CD1c-positive myeloid dendritic cell (primary cell): ENCODE measurements around the gene OTX2.

Source experiments
- DNase-seq: peaks from one replicate; pipeline ENCODE4 v3.0.0-alpha.2; 2016; ENCODE audit errors: extremely low spot score

Gene OTX2

DNA sequence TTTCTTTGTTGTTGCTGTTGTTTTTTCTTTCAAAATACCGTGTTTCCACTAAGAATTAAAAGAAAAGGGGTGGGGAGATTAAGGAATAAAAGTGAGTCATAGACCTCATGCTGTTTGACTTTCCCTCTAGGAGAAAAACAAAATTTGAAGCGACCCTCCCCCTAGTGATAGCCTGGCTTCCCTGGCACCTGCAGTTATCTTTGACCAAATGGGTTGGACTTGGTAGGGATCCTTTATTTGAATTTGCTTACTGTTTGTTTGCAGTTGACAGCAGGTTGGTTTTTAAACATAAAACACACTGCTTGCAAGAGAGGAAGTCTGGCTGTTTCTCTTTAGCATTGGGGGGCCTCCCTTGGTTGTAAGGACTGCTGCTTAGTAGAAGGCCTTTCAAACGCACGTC, 14.0 kb downstream of the OTX2 start:
- no peak for DNase-seq

DNA sequence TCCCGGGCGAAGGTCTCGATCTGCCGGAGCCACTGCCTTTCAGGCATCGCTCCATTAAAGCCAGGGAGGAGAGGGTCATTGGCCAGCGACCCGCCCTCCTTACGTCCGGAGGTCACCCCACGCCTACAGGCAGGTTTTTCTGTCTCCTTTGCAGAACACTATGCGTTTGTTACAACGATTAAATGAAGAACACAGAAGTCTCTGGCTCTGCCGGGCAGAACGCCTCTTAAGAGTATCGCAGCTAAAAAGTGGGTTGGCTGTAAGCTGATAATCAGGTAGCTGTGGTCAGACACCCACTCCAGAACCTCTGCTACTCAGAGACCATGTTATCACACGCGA, 15.0 kb downstream of the OTX2 start:
- DNase-seq, result no peak

DNA sequence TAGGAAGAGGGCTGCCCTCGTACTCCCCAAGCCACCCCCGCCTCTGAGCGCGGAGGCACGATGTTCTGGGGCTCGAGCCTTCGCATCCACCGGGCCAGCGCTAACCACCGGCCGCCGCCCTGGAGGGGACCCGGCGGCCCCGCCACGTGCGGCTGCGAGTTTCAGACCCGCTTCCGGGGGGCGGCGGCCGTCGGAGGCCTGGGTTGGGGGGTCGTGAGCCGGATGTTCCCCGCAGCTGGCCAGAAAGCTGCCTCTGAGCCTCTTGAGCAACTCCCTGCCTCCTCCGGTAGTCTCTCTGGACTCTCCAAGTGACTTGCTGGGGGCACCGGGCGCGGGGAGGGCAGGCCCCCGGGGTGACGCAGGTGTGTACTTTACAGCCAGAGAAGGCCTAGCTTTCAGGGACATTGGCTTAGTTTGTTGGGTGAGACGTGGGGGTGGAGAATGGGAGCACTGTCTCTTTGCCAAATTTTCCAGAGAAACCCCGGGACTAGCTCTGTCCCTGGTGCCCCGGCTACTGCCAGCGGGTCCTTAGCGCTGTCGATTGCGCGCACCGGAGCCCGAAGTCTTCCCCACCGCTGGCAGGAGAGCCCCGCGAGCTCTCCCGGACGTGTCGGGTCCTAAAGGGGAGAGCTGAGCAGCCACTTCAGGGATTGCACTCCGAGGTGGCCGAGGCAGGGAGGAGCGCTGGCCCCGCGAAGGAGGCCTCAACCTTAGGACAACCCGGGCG, 15.6 kb downstream of the OTX2 start:
- no peak for DNase-seq

DNA sequence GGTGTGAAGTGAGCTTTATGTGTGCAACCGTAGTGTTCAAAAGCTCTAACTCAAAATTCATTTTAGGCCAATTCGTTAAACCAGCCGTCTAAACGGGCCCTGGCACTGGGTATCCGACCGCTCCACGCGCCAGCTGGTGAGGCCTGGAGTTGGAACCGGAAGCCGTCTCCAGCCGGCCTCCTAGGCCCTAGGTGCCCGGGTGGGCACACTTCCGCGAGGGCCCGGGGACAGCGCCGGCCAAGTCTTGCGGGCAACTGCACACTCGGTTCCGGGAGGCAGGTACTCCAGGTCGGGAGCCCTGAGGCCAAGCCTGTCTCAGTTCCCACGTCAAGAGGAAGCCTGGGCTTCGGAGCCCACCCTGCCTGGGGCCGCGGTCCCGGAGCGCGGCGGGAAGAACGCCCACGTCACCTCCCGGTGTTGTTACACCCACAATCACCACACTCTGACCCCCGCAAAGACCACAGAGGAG, 16.2 kb downstream of the OTX2 start:
- DNase-seq, result no peak

DNA sequence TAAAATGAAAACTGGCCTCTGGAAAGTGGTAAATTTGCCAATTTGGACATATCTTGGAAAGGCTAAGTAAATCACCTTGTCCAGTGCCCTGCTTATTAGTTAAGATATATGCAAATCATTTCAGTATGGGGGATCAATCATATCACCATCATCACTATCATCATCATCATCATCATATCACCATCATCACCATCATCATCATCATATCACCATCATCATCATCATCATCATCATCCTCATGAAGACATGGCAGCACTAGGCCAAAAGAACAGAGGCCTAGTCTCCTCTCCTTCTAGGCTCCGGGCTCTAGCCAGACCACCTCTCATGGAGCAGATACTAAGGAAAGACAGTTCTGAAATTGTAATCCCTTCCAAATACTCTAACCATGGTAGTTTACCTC, 20.3 kb downstream of the OTX2 start:
- DNase-seq, result no peak

DNA sequence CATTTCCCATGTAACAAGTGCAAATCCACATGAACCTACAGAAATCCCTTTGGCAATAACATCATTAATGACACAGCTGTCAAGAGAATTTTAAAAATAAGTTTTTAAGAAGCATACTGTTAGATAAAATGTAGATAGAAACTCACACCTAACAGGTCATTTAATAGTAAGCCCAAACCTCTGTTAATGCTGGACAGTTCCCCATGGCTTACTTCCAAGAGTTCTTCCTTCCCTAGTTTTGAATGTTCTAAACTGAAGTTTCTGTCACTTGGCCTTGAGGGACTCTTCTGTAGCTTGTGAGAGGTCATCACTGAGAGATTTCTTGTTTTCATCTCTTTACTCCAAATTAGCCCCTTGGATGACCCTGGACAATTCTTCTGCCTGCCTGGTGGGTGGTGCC, 22.7 kb downstream of the OTX2 start:
- no peak for DNase-seq

DNA sequence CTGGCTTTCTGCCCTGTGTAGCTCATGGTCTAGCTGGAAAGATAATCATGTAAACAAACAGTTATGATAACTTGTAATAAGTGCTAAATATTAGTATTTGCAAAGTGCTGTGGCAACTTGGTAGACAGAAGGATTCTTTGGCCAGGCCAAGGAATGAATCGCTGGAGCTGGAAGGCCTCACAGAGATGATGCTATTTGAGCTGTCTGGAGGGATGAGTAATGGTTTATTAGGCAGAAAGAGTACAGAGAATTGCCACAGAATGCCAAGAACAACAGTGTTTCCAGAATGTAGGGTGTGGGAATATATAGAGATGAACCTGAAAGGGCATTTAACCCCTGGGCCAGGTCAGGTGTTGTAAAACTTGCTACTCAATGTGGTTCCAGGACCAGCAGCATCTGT, 27.6 kb downstream of the OTX2 start:
- no peak for DNase-seq

DNA sequence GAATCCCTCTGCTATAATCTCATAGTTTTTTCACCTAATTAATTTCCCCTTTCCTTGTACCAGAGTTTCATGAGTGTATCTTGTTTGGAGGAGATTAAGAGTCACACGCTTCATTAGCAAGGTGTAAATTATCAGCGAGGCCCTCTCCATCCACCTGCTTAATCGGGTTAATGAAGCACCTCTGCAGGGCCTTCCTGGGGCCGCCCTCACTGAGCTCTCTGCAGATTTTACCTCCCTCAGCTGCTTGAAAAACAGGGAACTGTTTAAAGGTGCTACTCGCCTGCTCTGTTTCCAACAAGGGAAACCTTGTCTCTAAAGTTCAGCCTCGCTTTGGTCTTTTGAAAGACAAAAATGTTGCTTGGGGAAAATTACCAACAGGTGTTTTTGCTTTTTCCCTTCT, 35.8 kb downstream of the OTX2 start:
- DNase-seq, result no peak

DNA sequence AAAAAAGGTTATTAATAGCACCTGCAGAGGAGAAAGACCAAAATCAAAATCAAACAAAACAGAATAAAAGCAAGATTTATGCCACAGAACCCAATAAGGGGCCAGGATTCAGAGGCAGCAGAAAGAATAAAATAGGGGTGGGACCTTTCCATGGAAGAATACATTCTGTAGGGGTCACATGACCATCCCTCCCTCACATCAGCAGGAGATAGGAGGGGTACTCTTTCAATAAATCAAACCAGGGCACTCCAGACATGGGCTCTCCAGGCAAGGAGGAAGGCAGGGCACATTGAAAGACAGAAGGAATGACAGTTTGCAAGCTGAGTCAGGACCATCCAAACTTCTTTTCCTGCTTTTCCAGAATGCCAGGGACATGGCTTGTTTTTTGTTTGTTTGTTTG, 39.8 kb downstream of the OTX2 start:
- no peak for DNase-seq

DNA sequence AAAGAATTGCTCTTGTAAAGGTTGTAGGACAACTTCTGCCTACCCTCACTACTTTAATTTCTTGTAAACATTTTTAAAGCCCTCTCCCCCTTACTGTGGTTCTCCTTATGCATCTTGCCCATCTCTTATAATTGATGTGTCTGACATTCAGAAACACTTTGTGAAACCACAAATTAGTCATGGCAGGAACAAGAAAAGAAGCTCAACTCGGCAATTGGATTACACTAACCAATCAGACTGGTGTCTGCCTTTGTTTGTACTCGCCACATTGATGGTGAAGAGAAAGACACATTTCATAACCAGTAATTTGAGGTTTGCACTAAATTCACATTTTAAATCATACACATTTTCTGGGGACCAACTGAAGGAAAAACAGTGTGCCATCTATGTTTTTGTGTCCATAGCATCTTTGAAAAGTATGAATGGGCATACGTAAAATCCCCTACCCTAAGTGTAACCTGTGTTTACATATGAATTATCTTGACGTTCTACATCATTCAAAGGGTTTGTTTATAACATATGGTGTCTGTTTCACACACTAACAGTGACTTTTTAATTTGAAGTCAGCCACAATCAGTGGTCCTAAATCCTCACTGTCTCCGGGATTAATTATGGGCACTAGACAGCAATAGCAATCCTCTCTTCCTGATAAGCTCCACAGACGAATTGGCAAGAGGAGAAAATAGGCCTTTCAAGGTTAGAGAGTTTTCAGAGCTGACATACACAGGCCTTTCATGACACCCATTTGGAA, 49.9 kb downstream of the OTX2 start:
- no peak for DNase-seq

DNA sequence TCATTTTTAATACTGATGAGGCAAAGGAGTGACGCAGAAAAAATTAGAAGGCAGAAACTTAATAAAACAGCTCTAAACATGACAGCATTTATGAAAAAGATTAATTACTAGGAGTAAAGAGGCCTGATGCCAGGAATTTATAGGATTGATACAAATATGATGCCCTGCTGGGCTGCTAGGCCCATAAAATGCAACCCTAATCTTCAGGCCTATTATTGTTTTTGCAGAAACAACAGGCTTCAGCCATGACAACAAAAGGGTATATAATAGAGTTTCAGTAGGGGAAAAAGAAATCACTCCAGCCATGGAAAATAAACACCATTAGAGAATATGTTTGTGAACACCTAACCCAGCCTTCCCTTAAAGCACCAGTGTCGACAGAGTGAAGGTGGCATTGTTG, 50.6 kb downstream of the OTX2 start:
- DNase-seq, result no peak

DNA sequence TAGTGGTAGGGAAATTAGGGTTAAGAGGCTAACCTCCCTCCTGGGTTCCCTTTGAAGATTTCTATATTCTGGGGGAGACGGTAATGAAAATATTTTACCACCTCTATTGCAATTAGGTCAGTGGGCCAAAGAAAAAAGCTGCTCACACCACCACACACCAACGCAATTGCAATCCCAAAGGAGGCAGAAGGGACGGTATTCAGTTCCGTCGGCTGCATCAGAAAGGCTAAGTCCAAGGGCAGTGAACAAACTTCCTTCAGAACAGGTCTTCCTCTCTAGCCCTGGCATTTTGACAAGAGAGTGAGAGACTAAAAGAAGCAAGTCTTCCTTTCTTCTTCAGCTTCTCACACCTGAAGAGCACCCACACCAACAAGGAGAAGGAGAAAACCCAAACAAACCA, 51.2 kb downstream of the OTX2 start:
- no peak for DNase-seq

DNA sequence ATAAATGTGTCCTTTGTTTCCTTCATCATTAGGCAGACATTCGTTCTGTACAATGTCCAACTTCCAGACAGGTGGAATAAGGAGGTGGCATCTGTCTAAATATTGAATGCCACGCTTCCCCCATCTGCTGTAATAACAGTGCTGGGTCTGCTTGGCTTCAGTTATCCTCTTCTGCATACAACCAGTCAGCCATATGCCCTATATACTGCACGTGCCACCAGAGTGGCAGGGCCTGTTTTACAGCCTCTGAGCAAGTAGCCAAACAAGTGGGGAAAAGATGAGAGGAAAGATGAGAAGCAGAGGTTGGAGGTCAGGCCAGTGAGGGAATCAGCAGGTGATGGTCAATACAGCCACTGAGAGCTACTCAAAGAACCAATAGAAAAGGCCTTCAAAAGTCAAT, 55.4 kb downstream of the OTX2 start:
- DNase-seq, result no peak

DNA sequence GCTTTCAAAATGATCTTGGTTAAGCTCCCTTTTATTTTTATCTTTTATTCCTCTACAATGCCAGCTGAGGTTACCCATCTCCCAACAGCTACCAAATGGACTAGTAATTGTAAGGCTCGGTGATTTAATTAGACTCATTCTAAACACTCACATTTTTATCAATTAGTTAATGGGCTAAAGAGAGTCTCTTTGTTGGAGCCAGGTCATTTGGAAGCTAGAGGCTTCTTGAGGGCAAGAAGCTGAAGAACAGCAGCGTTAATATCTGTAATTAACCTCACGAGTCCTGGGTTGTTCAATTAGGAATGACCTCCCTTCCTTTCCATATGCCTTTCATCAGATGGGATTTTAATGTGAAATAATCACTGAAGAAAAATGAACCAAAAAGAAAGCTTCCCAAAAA, 56.9 kb downstream of the OTX2 start:
- no peak for DNase-seq

DNA sequence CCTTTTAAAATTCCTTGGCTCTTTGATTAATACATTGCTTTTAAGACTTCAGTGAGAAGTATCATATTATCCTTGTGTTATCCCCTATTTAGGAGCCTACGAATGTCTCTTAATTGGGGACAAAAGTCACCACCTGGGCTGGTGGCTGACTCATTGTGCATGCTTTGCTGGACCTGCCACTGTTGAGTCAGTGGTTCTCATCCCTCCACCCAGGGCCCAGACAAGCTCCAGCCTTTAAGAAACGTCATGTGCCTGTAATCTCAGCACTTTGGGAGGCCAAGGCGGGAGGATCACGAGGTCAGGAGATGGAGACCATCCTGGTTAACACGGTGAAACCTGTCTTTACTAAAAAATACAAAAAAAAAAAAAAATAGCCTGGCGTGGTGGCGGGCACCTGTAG, 57.9 kb downstream of the OTX2 start:
- no peak for DNase-seq

DNA sequence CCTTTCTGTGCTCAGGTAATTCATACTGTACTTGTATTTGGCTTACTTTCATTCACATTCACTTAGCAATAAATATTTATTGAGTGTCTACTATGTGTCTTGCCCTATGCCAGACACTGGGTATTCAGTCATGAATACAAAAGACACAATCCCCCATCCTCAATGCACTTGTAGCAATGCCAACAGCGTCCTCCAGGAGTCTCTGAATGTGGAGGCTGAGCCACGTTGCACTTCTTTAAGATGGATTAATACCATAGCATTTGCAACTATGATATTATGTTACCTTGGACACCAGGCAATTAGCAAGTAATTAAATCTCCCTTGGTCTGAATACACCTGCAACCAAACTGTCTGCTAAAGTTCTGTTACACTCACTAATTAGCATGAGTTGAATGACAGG, 58.8 kb downstream of the OTX2 start:
- DNase-seq, result no peak
